SK-MEL-5 (cell line): ENCODE data around the gene ZNF276. TPM values are rescaled to one million over a fixed set of nuclear protein-coding genes. Genes with fewer than 3 reads are reported as not detected.
"Not testable (repeated sequence)": the region's sequence is repeated elsewhere in the genome, so short reads cannot be mapped to it uniquely, and the experiment has no call there.

ENCODE experiments used
- DNase-seq: peaks from one replicate; pipeline ENCODE4 v3.0.0-alpha.2; 2016; ENCODE audit warnings: low read depth, low spot score
- in situ Hi-C: cut with HindIII; loops from 2 replicates; pipeline ENCODE4 v1.10.0; 2016; ENCODE audit warnings: low sequenced_read_pairs, high pct_unique_total_duplicates, low pct_unique_long_range_greater_than_20kb
- total RNA-seq: library from RNA; depleted of rRNA; stranded (reverse); fragments of >200 nt; shearing (Covaris generic); gene quantifications from 2 replicates; pipeline ENCODE4 v1.2.3, GENCODE V29; 2014

Gene ZNF276
- total RNA-seq, 1 experiment from 2014 or later, result 10.3 TPM

DNA sequence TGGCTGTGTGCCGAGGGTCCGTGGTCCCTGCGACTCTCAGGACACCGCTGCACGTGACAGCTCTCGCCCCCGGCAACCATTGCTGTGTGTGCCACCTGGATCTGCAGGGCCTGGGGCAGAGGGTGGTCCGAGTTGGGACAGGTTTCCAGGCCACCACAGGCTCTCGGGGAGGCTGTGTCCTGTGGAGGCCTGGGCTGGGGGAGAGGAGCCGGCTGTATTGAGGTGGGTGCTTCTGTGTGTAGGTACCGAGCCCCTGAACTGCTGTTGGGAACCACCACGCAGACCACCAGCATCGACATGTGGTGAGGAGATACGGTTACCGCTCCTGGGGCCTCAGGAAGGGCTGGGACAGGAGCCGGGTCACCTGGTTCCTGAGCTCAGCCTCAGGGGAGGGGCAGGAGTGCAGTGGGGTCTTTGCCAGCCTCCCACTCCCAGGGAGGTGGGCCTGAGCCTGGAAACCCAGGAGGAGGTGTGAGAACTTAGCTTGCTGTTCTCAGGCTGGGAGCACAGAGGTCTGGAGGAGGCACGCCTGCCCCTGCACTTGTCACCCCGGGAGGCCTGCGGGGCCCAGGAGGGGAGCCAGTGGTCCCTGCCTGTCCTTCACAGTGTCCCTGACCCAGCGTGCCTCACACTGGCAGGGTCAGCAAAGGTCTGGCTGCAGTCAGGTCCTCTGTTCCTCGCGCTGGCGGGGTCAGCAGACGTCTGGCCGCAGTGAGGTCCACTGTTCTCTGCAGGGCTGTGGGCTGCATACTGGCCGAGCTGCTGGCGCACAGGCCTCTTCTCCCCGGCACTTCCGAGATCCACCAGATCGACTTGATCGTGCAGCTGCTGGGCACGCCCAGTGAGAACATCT, 27.2 kb upstream of the ZNF276 start:
- no peak for DNase-seq
- in situ Hi-C loops, result no loop called here

DNA sequence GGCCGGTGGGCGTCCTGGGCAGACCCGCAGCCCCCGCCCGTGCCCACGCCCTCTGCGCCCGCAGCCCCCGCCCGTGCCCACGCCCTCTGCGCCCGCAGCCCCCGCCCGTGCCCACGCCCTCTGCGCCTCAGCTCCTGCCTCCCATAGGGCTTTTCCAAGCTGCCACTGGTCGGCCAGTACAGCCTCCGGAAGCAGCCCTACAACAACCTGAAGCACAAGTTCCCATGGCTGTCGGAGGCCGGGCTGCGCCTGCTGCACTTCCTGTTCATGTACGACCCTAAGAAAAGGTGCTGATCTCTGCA, 26.6 kb upstream of the ZNF276 start:
- DNase-seq, in situ Hi-C loops: not testable (repeated sequence)

DNA sequence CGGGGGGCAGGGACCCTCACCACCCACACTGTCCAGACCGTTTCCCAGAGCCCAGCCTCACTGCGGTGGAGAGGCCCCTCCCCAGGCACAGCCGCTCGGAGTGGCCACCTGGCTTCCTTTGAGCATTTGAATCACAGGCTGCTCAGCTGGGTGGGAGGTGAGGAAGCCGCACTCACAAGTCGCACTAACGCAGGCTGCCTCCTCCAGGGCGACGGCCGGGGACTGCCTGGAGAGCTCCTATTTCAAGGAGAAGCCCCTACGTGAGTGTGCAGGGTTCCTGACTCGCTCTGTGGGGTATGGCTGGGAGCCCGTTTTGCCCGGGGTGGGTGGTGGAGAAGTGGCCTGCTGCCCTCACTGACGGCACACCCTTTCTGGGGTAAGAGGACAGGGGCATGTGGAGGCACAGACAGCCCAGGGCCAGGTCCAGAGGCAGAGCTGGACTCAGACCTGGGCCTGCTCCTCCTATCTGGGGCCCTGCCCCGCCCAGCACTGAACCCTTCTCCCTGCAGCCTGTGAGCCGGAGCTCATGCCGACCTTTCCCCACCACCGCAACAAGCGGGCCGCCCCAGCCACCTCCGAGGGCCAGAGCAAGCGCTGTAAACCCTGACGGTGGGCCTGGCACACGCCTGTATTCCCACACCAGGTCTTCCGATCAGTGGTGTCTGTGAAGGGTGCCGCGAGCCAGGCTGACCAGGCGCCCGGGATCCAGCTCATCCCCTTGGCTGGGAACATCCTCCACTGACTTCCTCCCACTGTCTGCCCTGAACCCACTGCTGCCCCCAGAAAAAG, 26.1 kb upstream of the ZNF276 start:
- DNase-seq, result no peak
- in situ Hi-C loops, result no loop called here

DNA sequence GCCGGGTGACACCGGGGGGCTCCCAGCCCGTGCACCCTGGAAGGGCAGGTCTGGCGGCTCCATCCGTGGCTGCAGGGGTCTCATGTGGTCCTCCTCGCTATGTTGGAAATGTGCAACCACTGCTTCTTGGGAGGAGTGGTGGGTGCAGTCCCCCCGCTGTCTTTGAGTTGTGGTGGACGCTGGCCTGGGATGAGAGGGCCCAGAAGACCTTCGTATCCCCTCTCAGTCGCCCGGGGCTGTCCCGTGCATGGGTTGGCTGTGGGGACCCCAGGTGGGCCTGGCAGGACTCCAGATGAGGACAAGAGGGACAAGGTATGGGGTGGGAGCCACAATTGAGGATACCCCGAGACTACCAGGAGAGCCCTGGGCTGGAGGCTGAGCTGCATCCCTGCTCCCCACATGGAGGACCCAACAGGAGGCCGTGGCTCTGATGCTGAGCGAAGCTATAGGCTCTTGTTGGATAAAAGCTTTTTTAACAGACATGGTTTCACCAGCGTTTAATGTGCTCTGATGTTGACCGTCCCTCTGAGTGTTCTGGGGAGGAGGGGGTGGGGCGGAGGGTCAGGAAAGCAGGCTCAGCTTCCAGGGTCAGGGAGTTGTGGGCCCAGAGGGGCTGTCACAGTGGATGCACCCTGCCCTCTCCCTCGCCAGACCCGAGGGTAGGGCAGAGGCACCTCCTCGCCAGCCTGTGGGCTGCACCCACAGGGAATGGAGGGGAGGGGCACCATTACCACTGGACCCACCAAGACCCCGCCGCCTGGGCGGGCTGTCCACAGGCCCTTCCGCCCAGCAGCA, 25.3 kb upstream of the ZNF276 start:
- DNase-seq, result no peak
- in situ Hi-C loops, result no loop called here

DNA sequence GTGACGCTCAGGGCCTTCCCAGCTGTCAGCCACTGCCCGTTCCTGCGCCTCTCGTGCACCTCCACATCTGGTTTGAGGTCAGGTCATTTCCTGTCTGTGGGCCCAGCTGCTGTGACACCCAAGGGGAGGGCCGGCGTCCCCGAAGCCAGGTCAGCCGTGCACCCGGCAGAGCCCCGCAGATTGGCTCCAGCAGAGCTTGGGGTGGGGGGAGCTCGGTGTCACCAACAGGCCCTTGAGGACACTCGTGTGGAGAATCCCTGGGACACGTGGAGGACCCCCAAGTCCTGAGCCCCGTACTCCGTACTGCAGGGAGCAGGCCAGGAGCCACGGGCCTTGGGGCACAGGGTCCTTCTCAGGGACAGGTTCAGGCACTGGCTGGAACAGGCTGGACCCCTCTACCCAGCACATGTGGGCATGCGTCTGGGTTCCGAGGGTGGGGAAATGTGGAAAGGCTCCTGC, 24.6 kb upstream of the ZNF276 start:
- in situ Hi-C loops, result no loop called here
- no peak for DNase-seq

DNA sequence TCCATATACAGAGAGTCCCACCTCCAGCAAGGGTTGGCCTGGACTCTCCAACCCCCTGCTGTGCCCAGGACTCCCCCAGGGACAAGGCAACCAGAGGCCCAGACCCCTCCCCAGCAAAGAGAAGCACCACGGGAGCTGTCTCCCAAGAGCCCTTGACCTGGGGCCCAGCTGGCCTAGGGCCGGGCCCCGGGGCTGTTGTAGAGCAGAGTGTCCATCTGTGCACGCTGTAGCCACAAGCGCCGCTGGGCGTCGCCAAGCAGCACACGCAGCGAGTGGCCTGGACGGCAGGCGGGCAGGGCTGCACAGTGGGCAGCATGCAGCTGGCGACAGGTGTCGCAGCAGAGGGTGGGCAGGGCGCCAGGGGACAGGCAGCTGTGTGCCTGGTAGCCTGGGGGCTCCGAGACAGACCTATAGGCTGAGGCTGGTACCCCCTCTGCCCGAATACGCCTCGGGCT, 24.1 kb upstream of the ZNF276 start:
- in situ Hi-C loops, result no loop called here
- no peak for DNase-seq

DNA sequence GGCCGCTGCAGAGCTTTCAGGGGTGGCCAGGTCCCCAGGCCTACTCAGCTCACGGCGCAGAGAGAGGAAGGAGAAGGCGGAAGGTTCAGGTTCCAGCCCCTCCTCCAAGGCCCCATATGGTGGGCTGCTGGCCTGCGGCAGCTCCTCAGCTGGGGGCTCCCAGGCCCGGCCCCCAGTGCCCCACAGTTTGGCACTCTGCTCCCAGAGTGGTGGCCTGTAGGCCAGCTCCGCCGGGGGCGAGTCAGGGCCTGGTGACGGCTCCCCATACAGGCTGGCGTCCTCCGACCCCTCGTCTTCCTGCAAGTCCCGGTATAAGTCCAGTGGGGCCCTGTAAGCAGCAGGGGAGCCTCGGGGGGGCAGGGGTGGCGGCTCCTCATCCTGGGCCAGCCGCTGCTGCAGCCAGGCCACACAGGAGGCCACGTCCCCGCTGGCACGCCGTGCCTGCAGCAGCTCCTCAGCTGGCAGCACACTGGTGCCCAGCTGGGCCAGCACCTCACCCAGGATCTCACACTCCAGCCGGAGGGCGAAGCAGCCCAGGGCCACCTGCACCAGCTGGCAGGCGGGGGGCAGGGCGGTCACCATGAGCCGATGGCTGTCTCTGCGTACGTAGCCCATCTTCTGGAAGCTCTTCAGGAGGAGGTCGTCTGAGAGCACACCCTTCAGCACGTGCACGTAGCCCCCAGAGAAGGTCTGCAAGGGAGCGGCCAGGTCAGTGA, 23.6 kb upstream of the ZNF276 start:
- in situ Hi-C loops, result no loop called here
- DNase-seq, result no peak

DNA sequence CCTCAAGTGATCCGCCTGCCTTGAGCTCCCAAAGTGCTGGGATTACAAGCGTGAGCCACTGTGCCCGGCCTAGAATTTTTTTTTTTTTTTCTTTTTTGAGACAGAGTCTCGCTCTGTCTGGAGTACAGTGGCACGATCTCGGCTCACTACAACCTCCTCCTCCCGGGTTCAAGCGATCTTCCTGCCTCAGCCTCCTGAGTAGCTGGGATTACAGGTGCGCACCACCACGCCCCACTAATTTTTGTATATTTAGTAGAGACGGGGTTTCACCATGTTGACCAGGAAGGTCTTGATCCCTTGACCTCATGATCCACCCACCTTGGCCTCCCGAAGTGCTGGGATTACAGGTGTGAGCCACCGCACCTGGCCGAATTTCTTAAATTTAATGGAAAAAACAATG, 22.6 kb upstream of the ZNF276 start:
- in situ Hi-C loops, DNase-seq: not testable (repeated sequence)

DNA sequence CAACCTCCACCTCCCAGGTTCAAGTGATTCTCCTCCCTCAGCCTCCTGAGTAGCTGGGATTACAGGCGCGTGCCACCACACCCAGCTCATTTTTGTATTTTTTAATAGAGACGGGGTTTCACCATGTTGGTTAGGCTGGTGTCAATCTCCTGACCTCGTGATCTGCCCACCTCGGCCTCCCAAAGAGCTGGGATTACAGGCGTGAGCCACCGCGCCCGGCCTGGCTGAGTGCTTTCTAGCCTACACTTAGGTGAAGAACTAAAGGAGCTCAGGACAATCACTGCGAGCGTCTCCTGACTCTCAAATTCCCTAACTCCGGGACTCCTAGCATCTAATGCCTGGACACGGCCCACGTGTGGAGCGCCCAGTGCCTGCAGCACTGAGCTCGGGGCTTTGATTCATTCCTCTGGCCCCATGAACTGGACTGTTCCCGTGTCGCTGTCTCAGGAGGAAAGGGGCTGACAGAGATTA, 21.7 kb upstream of the ZNF276 start:
- DNase-seq, in situ Hi-C loops: not testable (repeated sequence)

DNA sequence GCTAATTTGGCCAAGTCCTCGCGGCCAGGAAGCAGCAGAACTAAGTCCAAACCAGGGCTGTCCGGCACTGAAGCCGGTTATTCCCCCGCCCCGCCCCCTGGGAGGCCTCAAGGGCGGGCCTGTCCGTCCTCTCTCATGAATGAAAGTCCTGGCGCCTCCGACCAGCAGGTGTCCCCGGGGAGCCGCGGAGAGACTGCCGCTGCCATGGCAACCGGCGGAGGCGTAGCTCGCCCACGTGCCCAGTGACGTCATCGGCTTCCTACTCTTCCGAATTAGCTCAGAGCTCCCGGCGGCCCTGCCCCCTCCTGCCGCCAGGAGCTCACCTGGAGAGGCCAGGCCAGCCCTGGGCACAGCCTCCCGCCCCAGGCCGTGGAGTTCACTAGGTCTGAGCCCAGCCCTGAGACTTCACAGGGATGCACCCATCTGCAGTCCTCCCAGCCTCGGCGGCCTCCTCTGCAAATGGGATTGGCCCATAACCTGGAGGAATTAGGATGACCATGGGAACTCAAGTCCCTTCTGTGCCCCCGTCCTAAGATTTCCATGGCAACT, 21.2 kb upstream of the ZNF276 start:
- in situ Hi-C loops, result no loop called here

DNA sequence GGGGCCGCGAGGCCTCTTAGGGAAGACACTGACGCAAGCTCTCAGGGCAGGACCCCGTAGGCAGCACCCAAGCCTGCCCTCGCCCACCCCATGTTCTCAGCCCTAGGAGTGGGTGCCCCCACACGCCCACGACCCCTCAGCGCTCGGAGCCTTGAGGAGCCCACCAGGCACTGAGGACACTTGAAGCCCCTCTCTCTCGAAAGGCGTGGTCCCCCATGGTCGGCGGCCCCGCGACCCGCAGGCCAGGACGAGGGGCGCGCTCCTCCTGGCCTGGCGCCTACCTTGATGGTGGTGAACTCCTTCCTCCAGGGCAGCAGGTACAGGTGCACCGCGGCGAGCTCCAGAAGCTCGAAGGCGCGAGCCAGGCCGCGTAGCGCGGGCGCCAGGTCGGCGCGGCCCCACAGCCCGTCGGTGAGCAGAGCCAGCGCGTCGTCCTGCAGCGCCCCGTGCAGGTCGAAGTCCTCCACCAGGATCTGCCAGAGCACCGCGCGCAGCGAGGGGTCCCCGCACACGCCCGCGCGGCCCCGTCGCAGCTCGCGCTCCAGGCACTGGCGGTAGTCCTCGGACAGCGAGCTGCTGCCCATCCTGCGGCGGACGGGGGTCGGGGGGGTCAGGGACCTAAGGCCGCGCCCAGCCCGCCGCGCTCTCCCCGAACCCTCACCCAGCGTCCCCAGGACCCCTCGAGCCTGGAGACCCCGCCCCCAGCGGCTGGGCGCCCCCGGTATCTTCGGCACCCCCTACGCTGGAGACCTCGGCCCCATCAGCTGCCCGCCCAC, 20.5 kb upstream of the ZNF276 start:
- in situ Hi-C loops, result no loop called here
- DNase-seq, result no peak

More for the DNA sequence above, 21.2 kb upstream of the ZNF276 start:
- peak; percentile 97 for DNase-seq

DNA sequence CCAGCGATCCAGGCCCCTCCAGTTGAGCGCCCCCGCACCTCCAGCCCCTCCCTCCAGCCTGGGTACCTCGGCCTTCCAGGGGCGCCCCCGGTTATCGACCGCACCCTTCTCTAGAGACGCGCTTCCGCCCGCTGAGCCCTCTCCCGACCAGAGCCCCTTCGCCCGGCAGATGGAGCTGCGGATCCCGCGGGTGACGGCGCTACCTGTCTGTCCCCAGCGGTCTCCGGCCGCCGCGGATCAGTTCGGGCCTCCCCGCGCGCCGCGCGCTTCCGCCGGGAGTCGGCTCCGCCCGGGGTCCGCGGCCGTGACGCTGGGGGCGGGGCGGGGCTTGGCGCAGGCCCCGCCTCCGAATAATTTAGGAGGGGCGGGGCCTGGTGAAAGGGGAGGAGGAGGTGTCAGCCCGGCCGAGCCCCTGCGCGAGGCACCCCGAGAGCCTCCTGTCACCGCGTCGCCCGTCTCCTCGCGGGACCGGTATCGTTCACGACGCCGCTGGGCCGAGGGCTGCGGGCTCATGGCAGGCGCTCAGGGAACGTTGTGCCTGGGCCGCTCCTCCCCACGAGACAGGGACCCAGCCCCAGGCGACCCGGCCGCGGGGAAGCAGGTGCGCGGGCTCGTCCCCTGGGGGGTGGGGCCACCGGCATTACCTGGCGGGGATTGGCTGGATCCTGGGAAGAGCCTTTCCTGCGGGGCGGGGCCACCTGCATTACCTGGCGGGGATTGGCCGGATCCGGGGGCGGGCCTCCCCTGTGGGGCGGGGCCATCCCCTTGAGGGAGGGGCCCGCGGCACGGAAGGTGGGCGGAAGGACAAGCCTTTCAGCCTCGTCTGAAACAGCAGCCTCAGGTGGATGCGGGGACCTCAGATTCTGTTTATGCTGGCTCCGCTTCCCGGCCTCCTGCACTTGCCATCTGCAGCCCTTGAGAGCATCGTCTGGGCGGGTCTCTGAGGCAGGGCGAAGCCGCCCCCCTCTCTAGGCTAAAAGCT, 19.6 kb upstream of the ZNF276 start, which contains the start of gene SPATA2L:
Gene SPATA2L (minus strand): TSS at position 281 of the 982 bp plus-strand sequence. CDS start 473 bp downstream, outside the sequence.
- in situ Hi-C loops, result no loop called here
- DNase-seq, result peak; percentile 93

DNA sequence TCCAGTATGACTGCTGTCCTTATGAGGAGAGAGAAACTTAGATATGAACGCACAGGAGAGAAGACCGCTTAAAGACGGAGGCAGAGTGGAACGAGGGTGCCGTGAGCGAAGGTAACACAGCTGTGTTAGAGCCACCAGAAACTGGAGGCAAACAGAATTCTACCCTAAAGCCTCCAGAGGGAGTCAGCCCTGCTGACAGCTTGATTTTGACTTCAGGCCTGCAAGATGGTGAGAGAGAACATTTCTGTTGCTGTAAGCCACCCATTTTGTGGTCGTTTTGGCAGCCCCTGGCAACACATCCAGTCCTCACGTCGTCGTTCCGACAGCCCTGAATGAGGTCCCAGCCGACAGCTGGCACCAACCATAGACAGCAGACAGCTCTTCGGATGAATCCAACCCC, 17.1 kb upstream of the ZNF276 start:
- in situ Hi-C loops, result no loop called here
- no peak for DNase-seq

DNA sequence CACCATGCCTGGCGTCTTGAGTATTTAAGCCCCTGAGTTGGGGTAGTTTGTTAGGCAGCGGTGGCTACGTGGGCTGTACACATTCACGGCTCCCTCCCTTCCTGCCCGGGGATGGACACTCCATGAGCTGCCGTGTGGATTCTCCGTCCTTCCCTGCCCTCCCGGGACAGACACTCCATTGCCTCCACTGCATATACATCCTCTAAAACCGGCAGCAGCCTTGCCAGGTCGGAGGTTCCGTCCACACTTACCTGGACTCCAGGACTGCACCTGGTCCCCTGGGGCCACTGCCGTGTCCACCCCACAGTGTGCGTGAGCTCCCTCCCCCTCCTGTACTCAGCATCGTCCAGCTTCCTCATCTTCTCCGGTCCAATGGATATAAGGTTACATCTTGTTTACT, 16.3 kb upstream of the ZNF276 start:
- DNase-seq, result no peak
- in situ Hi-C loops, result no loop called here

DNA sequence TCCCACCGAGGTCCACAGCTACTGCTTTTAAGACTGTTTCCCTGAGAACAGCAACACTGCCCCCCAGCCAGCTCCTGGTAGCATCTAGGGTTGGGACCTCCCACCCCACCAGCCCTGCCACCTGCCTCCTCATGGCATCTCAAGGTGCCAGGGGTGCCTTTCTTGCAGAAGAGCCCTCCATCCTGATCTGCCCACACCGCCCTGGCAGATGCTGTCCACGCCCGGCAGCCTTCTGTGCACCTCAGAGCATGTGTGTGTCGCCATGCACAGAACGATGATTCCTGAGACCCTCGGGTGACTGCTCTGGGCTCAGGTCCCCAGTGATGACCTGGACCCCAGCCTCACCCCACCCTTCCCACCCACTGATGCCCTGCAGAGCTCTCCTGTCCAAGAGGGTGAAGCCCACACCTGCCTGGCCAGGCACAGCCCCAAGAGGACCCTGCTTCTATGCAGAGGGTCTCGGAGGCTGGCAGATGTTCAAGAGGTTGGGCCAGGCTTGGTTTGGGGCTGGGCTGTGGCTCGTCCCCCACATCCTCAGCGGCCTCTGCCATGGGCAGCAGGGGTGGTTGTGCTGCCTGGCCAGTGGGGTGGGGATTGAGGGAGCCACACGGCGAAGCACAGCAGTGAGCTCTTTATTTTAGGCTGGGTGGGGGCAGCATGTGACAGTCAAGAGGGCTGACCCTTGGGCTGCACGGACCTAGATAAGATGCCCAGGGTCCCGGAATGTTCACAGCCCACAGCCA, 14.6 kb upstream of the ZNF276 start:
- DNase-seq, result no peak
- in situ Hi-C loops, result no loop called here
